GM13977 (cell line): ENCODE results near the gene SHCBP1L.

Experiments
- DNase-seq: peaks from one replicate; pipeline ENCODE4 v3.0.0; 2012; ENCODE audit warnings: low spot score
- CTCF ChIP-seq: IDR thresholded peaks from 2 replicates; pipeline ENCODE4 v1.5.1; 2012; ENCODE audit warnings: mild to moderate bottlenecking, control low read depth; ENCODE audit not compliant: insufficient read depth; ENCODE audit errors: extremely low read depth, missing control alignments
- in situ Hi-C: fragments of 300-500 bp; cut with MboI; formaldehyde crosslinking; loops from one replicate; pipeline ENCODE4 v1.12.0; 2022; ENCODE audit warnings: low sequenced_read_pairs, low pct_unique_long_range_greater_than_20kb, mixed read lengths, inconsistent platforms; ENCODE audit not compliant: unreplicated experiment

Gene SHCBP1L

GRCh38 chr1:182952677-182953444 lies at the start of gene SHCBP1L:
TSS of gene SHCBP1L (minus strand) at chr1:182953166. CDS start at chr1:182953133, 33 bp downstream.
- in situ Hi-C loops = loop anchor here (25.0 kb wide), 1 partner anchor 259 kb away; no protein-coding TSS in a partner anchor

DNA sequence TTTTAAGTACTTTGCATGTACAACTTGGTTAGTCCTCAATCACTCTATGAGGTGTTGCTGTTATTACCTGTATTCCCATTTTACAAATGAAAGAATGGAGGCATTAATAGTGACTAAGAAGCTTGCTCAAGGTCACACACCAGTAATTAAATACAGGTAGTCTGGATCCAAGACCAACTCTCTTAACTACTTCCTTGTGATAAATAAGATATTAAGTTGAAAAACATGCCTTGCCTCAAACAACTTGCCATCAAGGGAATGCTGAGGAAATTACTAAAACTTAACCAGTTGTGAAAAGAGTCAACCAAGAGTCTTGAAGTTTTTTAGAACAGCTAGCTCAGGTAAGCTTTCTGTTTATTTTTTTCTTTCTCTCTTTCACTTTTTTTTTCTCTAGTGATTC lies 49.3 kb upstream of the SHCBP1L start:
- in situ Hi-C loops = no loop called here
- TF ChIP-seq CTCF = no peak
- no peak for DNase-seq

More at GRCh38 chr1:182952677-182953444, at the start of gene SHCBP1L:
- no peak for DNase-seq
- no peak for TF ChIP-seq CTCF

- in situ Hi-C loops = no loop called here
- TF ChIP-seq CTCF = no peak
- DNase-seq = no peak
Observed at GRCh38 chr1:183000167-183000962, 47.4 kb upstream of the SHCBP1L start.

DNA sequence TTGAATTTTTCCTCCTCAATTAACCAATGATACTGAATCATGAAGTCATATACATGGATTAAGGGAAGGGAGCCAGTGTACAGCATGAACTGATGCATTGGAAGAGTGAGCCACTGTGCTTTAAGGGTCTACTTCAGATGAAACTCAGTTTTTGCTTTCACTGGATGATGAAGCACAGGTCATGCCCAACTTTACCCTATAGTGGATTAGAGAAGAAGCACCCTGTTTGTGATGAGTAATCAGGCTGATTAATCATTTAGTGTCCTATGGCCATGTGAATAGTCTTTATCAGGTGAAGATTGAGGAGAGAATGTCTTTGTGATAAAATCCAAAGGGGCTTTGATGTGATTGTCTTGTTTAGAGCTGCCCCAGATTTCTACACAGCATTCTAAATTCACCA lies 45.5 kb upstream of the SHCBP1L start:
- TF ChIP-seq CTCF = no peak
- DNase-seq = no peak
- in situ Hi-C loops = no loop called here

DNA sequence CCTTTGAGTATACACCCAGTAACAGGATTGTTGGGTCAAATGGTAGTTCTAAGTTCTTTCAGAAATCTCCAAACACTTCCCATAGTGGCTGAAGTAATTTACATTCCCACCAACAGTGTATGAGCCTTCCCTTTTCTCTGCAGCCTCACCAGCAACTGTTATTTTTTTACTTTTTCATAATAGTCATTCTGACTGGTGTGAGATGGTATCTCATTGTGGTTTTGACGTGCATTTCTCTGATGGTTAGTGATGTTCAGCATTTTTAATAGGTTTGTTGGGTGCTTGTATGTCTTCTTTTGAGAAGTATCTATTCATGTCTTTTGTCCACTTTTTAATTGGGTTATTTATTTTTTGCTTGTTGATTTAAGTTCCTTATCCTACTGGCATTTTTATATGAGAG lies 43.9 kb upstream of the SHCBP1L start:
- TF ChIP-seq CTCF = no peak
- no peak for DNase-seq
- in situ Hi-C loops = no loop called here

GRCh38 chr1:182995894-182996293 lies 42.9 kb upstream of the SHCBP1L start:
- in situ Hi-C loops = no loop called here
- no peak for TF ChIP-seq CTCF
- no peak for DNase-seq
